T-helper 2 cell treated with Interferon-gamma antibody and Interleukin-4, amounts not matched to agents 100 ng/mL and 5 ng/mL, for 36 hours (primary cell): Measurements from ENCODE around the gene SEC23B. TPM values are rescaled to one million over a fixed set of nuclear protein-coding genes. Genes with fewer than 3 reads are reported as not detected.

Experiments used
- intact Hi-C: fragments of 100-400 bp; cut with micrococcal nuclease; formaldehyde crosslinking; loops from one replicate; pipeline ENCODE4 v1.15.1; 2023
- total RNA-seq: library from RNA; stranded (reverse); gene quantifications from 2 replicates; pipeline ENCODE4 v1.2.3, GENCODE V29; 2022

SEC23B gene
- total RNA-seq, 1 donor from 2014 or later: 105 TPM

GRCh38 chr20:18585134-18585533 is 77.4 kb downstream of the SEC23B start:
- intact Hi-C loops: loop anchor here (5.0 kb wide), 1 partner anchor 298 kb away; the partner anchor contains the start of gene ZNF133

- intact Hi-C loops: loop anchor here (1.0 to 5.0 kb wide), 6 partner anchors 21 to 905 kb away; partner anchors contain the start of genes DZANK1, POLR3F, RRBP1 and SEC23B
These were observed 80.2 kb downstream of the SEC23B start, which contains the start of gene DTD1 for GRCh38 chr20:18587665-18588573. Gene DTD1 (plus strand): TSS chr20:18588054. CDS start chr20:18588073, 19 bp downstream.

- intact Hi-C loops: loop anchor here (1.0 to 5.0 kb wide), 2 partner anchors 175 to 301 kb away; partner anchors contain the start of gene ZNF133
These were observed 80.8 kb downstream of the SEC23B start for GRCh38 chr20:18588574-18588933.

- intact Hi-C loops: loop anchor here (5.0 kb wide), 1 partner anchor 303 kb away; the partner anchor contains the start of gene ZNF133
These were observed 82.4 kb downstream of the SEC23B start for GRCh38 chr20:18589941-18590674.

GRCh38 chr20:18596270-18596669 is 88.5 kb downstream of the SEC23B start:
- intact Hi-C loops: no loop called here

- intact Hi-C loops: no loop called here
These were observed 102.0 kb downstream of the SEC23B start for GRCh38 chr20:18609741-18610140.

Other genes with a start within 250 kb of the SEC23B start
- gene ZNF133, start 219.4 kb upstream of the SEC23B start, total RNA-seq: 7.7 and 7.9 TPM in 2 replicates
- 1.2 and 1.5 TPM in 2 replicates for gene DZANK1, start 40.9 kb upstream of the SEC23B start, total RNA-seq
- 10.4 TPM in 2 replicates for gene POLR3F, start 40.5 kb upstream of the SEC23B start, total RNA-seq
- gene RBBP9, start 10.7 kb upstream of the SEC23B start, total RNA-seq: 13.5 and 14.3 TPM in 2 replicates
- gene SMIM26, start 59.5 kb downstream of the SEC23B start, total RNA-seq: 41.8 and 49.3 TPM in 2 replicates
- gene DTD1, start 80.1 kb downstream of the SEC23B start, total RNA-seq: 28.0 and 33.5 TPM in 2 replicates